GM18507 (cell line): Measurements from ENCODE around the gene SCNN1B.

Experiments
- DNase-seq: peaks from one replicate; pipeline ENCODE4 v3.0.0; 2011; ENCODE audit warnings: low read depth; ENCODE audit not compliant: insufficient read length; ENCODE audit errors: extremely low spot score
- FAIRE-seq: peaks from 2 replicates; lab custom pipeline; 2011; peaks lifted over from hg19 to GRCh38; lab: Jason Lieb, UNC

SCNN1B gene

GRCh38 chr16:23428351-23428750 lies 126.2 kb downstream of the SCNN1B start:
- DNase-seq (no peak), FAIRE-seq (no peak)
